Stimulated activated CD8-positive, alpha-beta memory T cell treated with anti-CD3 and anti-CD28 coated beads, Interleukin-7, amount 100 ng/mL, for 24 hours (primary cell): ENCODE results near the gene OSTN.
"Not testable (repeated sequence)": the region's sequence is repeated elsewhere in the genome, so short reads cannot be mapped to it uniquely, and the experiment has no call there.

Experiments
- DNase-seq: peaks from one replicate; pipeline ENCODE4 v3.0.0-alpha.2; 2020; ENCODE audit warnings: low read depth

Gene OSTN, protein sequence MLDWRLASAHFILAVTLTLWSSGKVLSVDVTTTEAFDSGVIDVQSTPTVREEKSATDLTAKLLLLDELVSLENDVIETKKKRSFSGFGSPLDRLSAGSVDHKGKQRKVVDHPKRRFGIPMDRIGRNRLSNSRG

GRCh38 chr3:191198932-191199331, at the start of gene OSTN:
Gene OSTN (plus strand): TSS chr3:191199241. CDS start chr3:191212533, 13,292 bp downstream.
- DNase-seq = no peak

- no peak for DNase-seq
Measured at GRCh38 chr3:191151653-191152052, 47.4 kb upstream of the OSTN start.

DNA sequence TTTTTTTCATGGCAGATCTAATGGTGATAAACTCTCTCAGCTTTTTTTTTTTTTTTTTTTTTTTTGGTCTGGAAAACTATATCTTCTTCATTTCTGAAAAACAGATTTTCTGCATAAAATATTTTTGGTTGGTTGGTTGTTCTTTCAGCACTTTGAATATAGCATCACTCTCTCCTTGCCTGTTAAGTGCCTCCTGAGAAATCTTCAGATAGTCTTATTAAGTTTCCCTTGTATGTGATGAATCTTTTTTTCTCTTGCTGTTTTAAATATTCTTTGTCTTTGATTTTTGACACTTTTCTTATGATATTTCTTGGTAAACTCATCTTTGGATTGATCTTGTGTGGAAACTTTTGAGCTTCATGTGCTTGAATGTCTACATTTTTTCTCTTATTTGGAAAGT, 44.2 kb upstream of the OSTN start:
- DNase-seq = no peak

GRCh38 chr3:191158247-191158646, 40.8 kb upstream of the OSTN start:
- DNase-seq = no peak

DNA sequence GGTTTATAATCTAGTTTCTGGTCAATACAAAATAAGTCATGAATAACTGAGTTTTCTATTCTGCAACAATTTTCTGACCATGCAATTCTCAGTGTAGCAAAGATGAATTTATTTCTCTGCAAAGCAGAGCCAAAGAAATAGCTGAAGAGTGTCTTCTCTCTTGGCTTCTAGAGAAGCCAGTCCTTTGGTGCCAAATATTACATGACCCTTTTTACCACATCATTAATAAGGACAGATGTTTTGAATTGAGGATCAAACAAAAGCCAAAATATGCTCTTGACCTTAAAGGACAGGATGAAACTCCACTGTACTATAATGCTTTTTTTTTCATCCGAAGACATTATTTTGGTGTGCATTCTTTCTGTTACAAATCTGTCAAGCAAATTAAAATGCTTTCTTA, 40.2 kb upstream of the OSTN start:
- no peak for DNase-seq

DNA sequence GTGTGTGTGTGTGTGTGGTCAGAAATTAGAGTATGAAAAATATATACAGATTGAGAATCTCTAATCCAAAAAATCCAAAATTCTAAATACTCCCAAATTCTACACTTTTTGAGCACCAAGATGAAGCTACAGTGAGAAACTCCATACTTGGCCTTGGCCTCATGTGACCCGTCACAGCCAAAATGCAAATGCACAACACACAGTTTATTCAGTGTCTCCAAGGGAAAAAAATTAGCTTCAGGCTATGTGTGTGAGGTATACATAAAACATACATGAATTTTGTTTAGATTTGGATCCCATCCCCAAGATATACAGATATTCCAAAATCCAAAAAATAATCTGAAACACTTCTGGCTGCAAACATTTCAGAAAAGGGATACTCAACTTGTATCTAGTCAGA, 33.2 kb upstream of the OSTN start:
- no peak for DNase-seq

- DNase-seq = no peak
Measured at GRCh38 chr3:191166368-191166767, 32.7 kb upstream of the OSTN start.

- no peak for DNase-seq
Measured at GRCh38 chr3:191169566-191169965, 29.5 kb upstream of the OSTN start.

DNA sequence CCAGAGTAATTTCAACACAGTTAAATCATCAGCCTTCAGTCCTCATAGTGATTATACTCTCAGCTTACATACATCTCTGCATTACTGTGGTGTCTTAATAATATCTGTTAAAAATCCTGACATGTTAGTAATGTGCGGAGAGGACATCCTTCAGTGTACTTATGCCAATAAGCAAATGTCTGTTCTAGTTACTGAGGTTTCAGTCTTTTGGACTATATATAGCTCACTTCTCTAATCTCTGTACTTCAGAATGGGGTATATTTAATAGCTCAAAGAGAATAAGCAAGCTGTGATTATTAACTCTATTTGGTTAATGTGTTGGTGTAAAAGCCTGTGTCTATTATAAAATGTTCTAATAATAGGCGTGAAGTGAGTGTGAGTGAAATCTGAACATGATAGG, 28.9 kb upstream of the OSTN start:
- no peak for DNase-seq

DNA sequence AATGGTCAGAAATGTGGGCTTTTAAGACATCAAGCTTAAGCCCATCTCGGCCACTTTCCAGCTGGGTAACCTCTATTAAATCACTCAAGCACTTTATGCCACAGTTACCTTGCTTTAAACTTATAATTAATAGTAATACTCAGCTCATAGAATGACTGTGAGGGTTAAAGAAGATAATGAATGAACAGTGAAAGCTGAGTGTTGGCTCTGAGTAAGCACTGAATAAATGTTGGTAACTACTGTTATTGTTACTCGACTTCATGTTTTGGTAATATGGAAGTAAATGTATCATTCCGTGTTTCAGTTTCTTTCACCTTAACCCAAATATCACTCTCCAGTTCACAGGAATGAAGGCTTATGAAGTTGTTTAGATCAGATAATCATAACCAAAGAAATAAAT, 23.9 kb upstream of the OSTN start:
- DNase-seq = no peak

- no peak for DNase-seq
Measured at GRCh38 chr3:191176038-191176785, 22.8 kb upstream of the OSTN start.

DNA sequence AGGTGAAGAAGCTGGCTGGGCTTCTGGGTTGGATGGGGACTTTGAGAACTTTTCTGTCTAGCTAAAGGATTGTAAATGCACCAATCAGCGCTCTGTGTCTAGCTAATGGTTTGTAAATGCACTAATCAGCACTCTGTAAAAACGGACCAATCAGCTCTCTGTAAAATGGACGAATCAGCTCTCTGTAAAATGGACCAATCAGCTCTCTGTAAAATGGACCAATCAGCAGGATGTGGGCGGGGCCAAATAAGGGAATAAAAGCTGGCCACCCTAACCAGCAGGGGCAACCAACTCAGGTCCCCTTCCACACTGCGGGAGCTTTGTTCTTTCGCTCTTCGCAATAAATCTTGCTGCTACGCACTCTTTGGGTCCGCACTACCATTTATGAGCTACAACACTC, 13.7 kb upstream of the OSTN start:
- DNase-seq = not testable (repeated sequence)

DNA sequence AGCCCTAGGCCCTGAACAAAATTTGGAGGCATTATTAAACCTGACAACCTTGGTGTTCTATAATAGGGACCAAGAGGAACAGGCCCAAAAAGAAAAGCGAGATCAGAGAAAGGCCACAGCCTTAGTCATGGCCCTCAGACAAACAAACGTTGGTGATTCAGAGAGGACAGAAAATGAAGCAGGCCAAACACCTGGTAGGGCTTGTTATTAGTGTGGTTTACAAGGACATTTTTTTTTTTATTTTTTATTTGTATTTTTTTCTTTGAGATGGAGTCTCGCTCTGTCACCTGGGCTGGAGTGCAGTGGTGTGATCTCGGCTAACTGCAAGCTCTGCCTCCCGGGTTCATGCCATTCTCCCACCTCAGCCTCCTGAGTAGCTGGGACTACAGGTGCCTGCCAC, 10.8 kb upstream of the OSTN start:
- DNase-seq = not testable (repeated sequence)

GRCh38 chr3:191192270-191192669, 6.8 kb upstream of the OSTN start:
- not testable (repeated sequence) for DNase-seq

DNA sequence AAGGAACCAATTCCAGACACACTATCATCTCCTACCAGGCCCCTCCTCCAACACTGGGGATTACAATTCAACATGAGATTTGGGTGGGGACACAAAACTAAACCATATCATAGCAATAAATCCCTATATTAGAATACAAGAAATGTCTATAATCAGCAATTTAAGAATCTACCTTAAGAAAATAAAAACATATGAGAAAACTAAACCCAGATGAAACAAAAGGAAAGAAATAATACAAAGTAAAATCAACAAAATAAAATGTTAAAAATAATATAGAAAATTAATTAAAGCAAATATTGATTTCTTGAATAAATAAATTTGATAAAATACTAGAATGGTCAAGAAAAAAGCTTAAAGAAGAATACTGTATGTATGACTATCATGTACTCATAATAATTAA, 6.1 kb upstream of the OSTN start:
- no peak for DNase-seq

GRCh38 chr3:191197761-191198306, 1.2 kb upstream of the OSTN start:
- DNase-seq = no peak

DNA sequence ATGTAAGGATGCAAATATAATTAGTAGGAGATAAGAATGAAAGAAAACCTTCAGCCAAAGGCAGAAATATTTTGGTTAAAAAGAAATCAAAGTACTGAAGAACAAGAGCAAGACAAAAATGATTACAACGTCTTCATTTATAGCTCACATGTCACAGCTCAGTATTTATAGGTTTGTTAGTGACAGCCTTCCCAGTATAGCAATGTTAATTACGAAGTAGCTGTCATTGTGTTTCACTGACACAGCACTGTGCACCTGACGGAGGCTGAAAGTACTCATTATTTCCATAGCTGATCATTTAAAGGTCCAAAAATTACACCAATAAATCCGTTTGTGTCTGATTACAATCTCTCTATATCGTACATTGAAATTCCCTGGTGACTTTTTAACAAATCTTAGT, 561 bp upstream of the OSTN start:
- DNase-seq = no peak

DNA sequence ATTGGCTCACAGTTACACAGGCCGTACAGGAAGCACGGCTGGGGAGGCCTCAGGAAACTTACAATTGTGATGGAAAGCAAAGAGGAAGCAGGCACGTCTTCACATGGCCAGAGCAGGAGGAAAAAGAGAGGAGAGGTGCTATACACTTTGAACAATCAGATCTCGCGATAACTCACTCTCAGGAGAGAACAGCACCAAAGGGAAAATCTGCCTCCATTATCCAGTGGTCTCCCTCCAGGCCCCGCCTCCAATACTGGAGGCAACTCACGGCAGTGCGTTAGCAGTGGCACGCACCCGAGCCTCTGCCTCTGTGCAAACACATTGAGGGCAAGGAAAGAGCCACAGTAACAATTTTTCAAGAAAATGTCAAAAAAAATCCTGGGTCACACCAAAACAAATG, 11.0 kb downstream of the OSTN start:
- no peak for DNase-seq

DNA sequence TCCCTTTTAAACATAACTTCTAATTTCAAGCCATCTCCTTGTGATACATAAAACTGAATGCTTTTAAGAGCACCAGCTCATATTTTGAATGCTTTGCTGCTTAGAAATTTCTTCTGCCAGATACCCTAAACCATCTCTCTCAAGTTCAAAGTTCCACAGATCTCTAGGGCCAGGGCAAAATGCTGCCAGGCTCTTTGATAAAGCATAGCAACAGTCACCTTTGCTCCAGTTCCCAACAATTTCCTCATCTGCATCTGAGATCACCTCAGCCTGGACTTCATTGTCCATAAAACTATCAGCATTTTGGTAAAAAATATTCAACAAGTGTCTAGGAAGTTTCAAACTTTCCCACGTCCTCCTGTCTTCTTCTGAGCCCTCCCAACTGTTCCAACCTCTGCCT, 17.5 kb downstream of the OSTN start:
- DNase-seq = no peak

GRCh38 chr3:191217301-191217700, 18.3 kb downstream of the OSTN start:
- no peak for DNase-seq

GRCh38 chr3:191220908-191221307, 21.9 kb downstream of the OSTN start:
- DNase-seq = no peak

- no peak for DNase-seq
Measured at GRCh38 chr3:191221638-191222037, 22.6 kb downstream of the OSTN start.

DNA sequence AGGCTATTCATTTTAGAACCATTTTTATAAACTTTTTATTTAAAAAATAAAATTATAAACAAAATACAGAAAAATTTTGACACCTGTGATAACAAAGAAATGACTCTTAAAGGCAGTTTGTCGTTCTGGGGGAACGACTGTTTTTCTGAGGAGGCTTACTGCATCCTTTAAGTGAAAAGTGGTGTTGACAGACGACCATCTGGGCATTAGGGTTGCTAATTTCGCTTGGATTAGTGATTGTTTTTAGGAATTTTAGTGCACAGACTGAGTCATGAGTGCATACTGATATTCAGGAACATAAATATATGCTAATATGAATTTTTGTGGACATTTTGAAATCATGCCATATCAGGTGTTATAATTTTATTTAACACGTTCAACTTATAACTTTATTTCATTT, 28.5 kb downstream of the OSTN start:
- DNase-seq = no peak

DNA sequence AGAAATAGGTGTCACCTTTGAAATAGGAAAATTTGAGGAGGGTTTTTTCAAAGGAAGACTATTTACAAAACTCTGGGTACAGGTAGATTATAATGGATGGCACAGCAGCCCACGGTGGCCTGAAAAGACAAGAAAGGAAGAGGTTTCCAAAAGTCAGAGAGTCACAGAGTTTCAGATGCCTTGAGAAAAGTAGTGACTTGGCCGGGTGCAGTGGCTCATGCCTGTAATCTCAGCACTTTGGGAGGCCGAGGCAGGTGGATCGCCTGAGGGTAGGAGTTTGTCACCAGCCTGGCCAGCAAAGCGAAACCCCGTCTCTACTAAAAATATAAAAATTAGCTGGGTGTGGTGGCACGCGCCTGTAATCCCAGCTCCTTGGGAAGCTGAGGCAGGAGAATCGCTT, 35.2 kb downstream of the OSTN start:
- no peak for DNase-seq
